ENCODE measurements around the gene IGLL1.
"Not testable (repeated sequence)": the region's sequence is repeated elsewhere in the genome, so short reads cannot be mapped to it uniquely, and the experiment has no call there.

IGLL1 gene

GRCh38 chr22:23579870-23580575 is at the start of gene IGLL1:
IGLL1 (minus strand) TSS chr22:23580290; CDS start chr22:23580190, 100 bp downstream.
- DNase-seq: no peak

GRCh38 chr22:23628056-23628743 is 48.1 kb upstream of the IGLL1 start:
- not testable (repeated sequence) for DNase-seq

GRCh38 chr22:23627401-23628055 is 47.4 kb upstream of the IGLL1 start:
- not testable (repeated sequence) for DNase-seq

GRCh38 chr22:23626286-23626975 is 46.3 kb upstream of the IGLL1 start:
- no peak for DNase-seq

- no peak for DNase-seq
Measured at GRCh38 chr22:23622634-23623033, 42.5 kb upstream of the IGLL1 start.

- not testable (repeated sequence) for DNase-seq
Measured at GRCh38 chr22:23621916-23622315, 41.8 kb upstream of the IGLL1 start.

- no peak for DNase-seq
Measured at GRCh38 chr22:23621082-23621780, 41.1 kb upstream of the IGLL1 start.

GRCh38 chr22:23613193-23613972 is 33.3 kb upstream of the IGLL1 start:
- DNase-seq: no peak

- no peak for DNase-seq
Measured at GRCh38 chr22:23609983-23610781, 30.1 kb upstream of the IGLL1 start.

- no peak for DNase-seq
Measured at GRCh38 chr22:23608583-23608982, 28.5 kb upstream of the IGLL1 start.

GRCh38 chr22:23606204-23607131 is 26.4 kb upstream of the IGLL1 start:
- DNase-seq: no peak

- no peak for DNase-seq
Measured at GRCh38 chr22:23604939-23605712, 25.0 kb upstream of the IGLL1 start.

- DNase-seq: no peak
Measured at GRCh38 chr22:23603266-23603665, 23.2 kb upstream of the IGLL1 start.

GRCh38 chr22:23598805-23599518 is 18.9 kb upstream of the IGLL1 start:
- no peak for DNase-seq

- DNase-seq: not testable (repeated sequence)
Measured at GRCh38 chr22:23597576-23598268, 17.6 kb upstream of the IGLL1 start.

- DNase-seq: not testable (repeated sequence)
Measured at GRCh38 chr22:23595904-23596303, 15.8 kb upstream of the IGLL1 start.

- DNase-seq: no peak
Measured at GRCh38 chr22:23591846-23592245, 11.8 kb upstream of the IGLL1 start.
